Spleen (tissue), 11 donors: ENCODE results near the gene BAZ1A. TPM values are rescaled to one million over a fixed set of nuclear protein-coding genes. Genes with fewer than 3 reads are reported as not detected.
A peak's percentile ranks its signal among the peaks of the same experiment; 100 is the strongest.

Experiments
- DNase-seq: peaks from one replicate; pipeline ENCODE4 v3.0.0-alpha.2; 2020
- H3K27ac ChIP-seq, 8 donors: fragments of 200-600 bp; sonication (generic) in 7 of 8; 1 replicate in 4 of 8; 2 replicates in 4 of 8; pipeline versions ENCODE4 v1.5.0 to v1.8.0; 2016 to 2021; ENCODE audit warnings: inconsistent platforms in 4 of 8, mild to moderate bottlenecking in 4 of 8, moderate library complexity in 1 of 8
- H3K27me3 ChIP-seq, 7 donors: fragments of 200-600 bp; sonication (generic) in 6 of 7; replicated peaks in 1 of 7; 1 replicate in 4 of 7; 2 replicates in 3 of 7; pipeline versions ENCODE4 v1.5.0 to v1.8.0; 2016 to 2021; ENCODE audit warnings: inconsistent platforms in 3 of 7, mild to moderate bottlenecking in 1 of 7
- H3K36me3 ChIP-seq, 6 donors: fragments of 200-600 bp; sonication (generic) in 5 of 6; 1 replicate in 4 of 6; 2 replicates in 2 of 6; pipeline versions ENCODE4 v1.5.0 to v1.8.0; 2016 to 2021; ENCODE audit warnings: inconsistent platforms in 2 of 6
- H3K4me1 ChIP-seq, 6 donors: fragments of 200-600 bp; sonication (generic) in 5 of 6; 1 replicate in 3 of 6; 2 replicates in 3 of 6; pipeline versions ENCODE4 v1.5.0 to v1.8.0; 2016 to 2021; ENCODE audit warnings: inconsistent platforms in 3 of 6
- H3K4me3 ChIP-seq, 8 donors: fragments of 200-600 bp; sonication (generic) in 7 of 8; 1 replicate in 4 of 8; 2 replicates in 4 of 8; pipeline versions ENCODE4 v1.5.0 to v1.8.0; 2016 to 2021; ENCODE audit warnings: inconsistent platforms in 4 of 8, mild to moderate bottlenecking in 4 of 8, moderate library complexity in 2 of 8
- H3K9me3 ChIP-seq, 8 donors: fragments of 200-600 bp; sonication (generic) in 7 of 8; 1 replicate in 4 of 8; 2 replicates in 4 of 8; pipeline versions ENCODE4 v1.5.0 to v1.8.0; 2016 to 2021; ENCODE audit warnings: inconsistent platforms in 4 of 8
- CTCF ChIP-seq, 11 experiments: fragments of 200-600 bp in 7 of 11; fragments of 450-650 bp in 4 of 11; sonication (generic) in 4 of 11; IDR thresholded peaks in 8 of 11; conservative IDR thresholded peaks in 3 of 11; 1 replicate in 7 of 11; 2 replicates in 4 of 11; pipeline versions ENCODE4 v1.4.0 to v1.8.0; 2016 to 2021; ENCODE audit warnings: antibody characterized with exemption in 11 of 11, inconsistent platforms in 4 of 11, mild to moderate bottlenecking in 1 of 11
- POLR2A ChIP-seq, 3 donors: fragments of 450-650 bp; IDR thresholded peaks; one replicate each; pipeline ENCODE4 v1.5.1; 2017; ENCODE audit warnings: antibody characterized with exemption in 3 of 3, mild to moderate bottlenecking in 1 of 3
- POLR2AphosphoS5 ChIP-seq, 3 donors: sonication (generic); formaldehyde crosslinking; IDR thresholded peaks; one replicate each; pipeline ENCODE4 v1.5.1; 2017; ENCODE audit warnings: antibody characterized with exemption in 3 of 3
- WGBS, 5 donors: extraction: QIAGEN DNeasy Blood & Tissue Kit in 3 of 5; methylation state at CpG; one replicate each; pipeline versions ENCODE4 v1.1.5 to v1.1.7; 2013 to 2018; 5-methylcytosine and 5-hydroxymethylcytosine counted together
- intact Hi-C: fragments of 100-400 bp; cut with DNase I; formaldehyde crosslinking; loops from one replicate; pipeline ENCODE4 v1.15.0; 2023; ENCODE audit warnings: low total_unique reads
- polyA plus RNA-seq, 3 donors: library from polyadenylated mRNA; stranded (reverse); fragments of 200-250 nt; gene quantifications; one replicate each; pipeline ENCODE4 v1.2.1, GENCODE V29; 2013
- total RNA-seq, 7 donors: library from RNA; depleted of rRNA in 3 of 7; stranded (reverse); fragments of >200 nt in 3 of 7; fragmentation: NEBNext Ultra II Directional in 4 of 7; extraction: Animal tissue kit (Norgen Biotek cat#: 25700) in 4 of 7; gene quantifications; one replicate each; pipeline versions ENCODE4 v1.1.0 to v1.2.1, GENCODE V29; 2016 to 2021
- donor health status: healthy with polysubstance abuse.
- donor health status: DM: no; HTN: no; CAD: no; lungs with moderate emphysema.
- donor health status: DM: no; HTN: no; CAD: no.
- donor health status: Bipolar disorder and iron deficiency.
- donor health status: healthy.
- donor health status: DM: no; HTN: no; CAD: no.
- donor health status: DM: yes; HTN: yes; CAD: no.

BAZ1A gene
- total and polyA plus RNA-seq, 10 donors = 22.3 to 126 (median 64.5) TPM

- Histone ChIP-seq H3K9me3 (peaks cover 0 to 4% (median 0%) of the 10 kb centered on the region in 8 donors), H3K27me3 (no peaks in the 10 kb centered on the region), H3K36me3 (peaks cover 0 to 100% (median 77%) of the 10 kb centered on the region in 6 donors), H3K4me1 (peaks cover 0 to 12% (median 0%) of the 10 kb centered on the region in 6 donors), H3K27ac (no peak overlapping the region), H3K4me3 (no peak overlapping the region)
- no peak for TF ChIP-seq CTCF (IDR thresholded peaks at IDR 0.05 in 8 of 11, conservative IDR thresholded peaks at IDR 0.05 in 3 of 11)
- TF ChIP-seq POLR2AphosphoS5 (IDR thresholded peaks at IDR 0.05) = no peak
- TF ChIP-seq POLR2A (IDR thresholded peaks at IDR 0.05) = no peak
- no peak for DNase-seq
- 71 to 86% (median 79%) methylated on average over 1 of the region's 1 CpG for WGBS, 5 donors
- intact Hi-C loops = loop anchor here (10.0 kb wide), 1 partner anchor 50 kb away; no protein-coding TSS in a partner anchor
Observed at GRCh38 chr14:34794941-34795340, 80.2 kb downstream of the BAZ1A start.

GRCh38 chr14:34794217-34794616 lies 80.9 kb downstream of the BAZ1A start:
- no peaks in the 10 kb centered on the region for H3K27me3 ChIP-seq
- peak overlapping the region in 1 of 8 donors; percentile 44 for H3K27ac ChIP-seq
- TF ChIP-seq CTCF (IDR thresholded peaks at IDR 0.05 in 8 of 11, conservative IDR thresholded peaks at IDR 0.05 in 3 of 11) (no peak), POLR2AphosphoS5 (IDR thresholded peaks at IDR 0.05) (no peak), POLR2A (IDR thresholded peaks at IDR 0.05) (no peak)
- H3K36me3 ChIP-seq = peaks cover 0 to 100% (median 74%) of the 10 kb centered on the region in 6 donors
- intact Hi-C loops = loop anchor here (10.0 kb wide), 1 partner anchor 51 kb away; no protein-coding TSS in a partner anchor
- DNase-seq = no peak
- peaks cover 0 to 4% (median 0%) of the 10 kb centered on the region in 8 donors for H3K9me3 ChIP-seq
- H3K4me3 ChIP-seq = no peak overlapping the region
- WGBS, 5 donors = 89 to 94% (median 92%) methylated on average over 2 of the region's 2 CpGs
- peaks cover 0 to 12% (median 0%) of the 10 kb centered on the region in 6 donors for H3K4me1 ChIP-seq

GRCh38 chr14:34792598-34792997 lies 82.6 kb downstream of the BAZ1A start:
- DNase-seq = no peak
- Histone ChIP-seq H3K9me3 (no peaks in the 10 kb centered on the region), H3K27me3 (no peaks in the 10 kb centered on the region), H3K36me3 (peaks cover 0 to 100% (median 59%) of the 10 kb centered on the region in 6 donors), H3K4me1 (peaks cover 0 to 12% (median 0%) of the 10 kb centered on the region in 6 donors), H3K27ac (peak overlapping the region in 5 of 8 donors; percentile 18 to 44 (median 35)), H3K4me3 (no peak overlapping the region)
- intact Hi-C loops = loop anchor here (10.0 kb wide), 1 partner anchor 52 kb away; no protein-coding TSS in a partner anchor
- TF ChIP-seq CTCF (IDR thresholded peaks at IDR 0.05 in 8 of 11, conservative IDR thresholded peaks at IDR 0.05 in 3 of 11) (no peak), POLR2A (IDR thresholded peaks at IDR 0.05) (no peak), POLR2AphosphoS5 (IDR thresholded peaks at IDR 0.05) (no peak)
- WGBS, 5 donors = 72 to 82% (median 78%) methylated on average over 1 of the region's 1 CpG

GRCh38 chr14:34785223-34786006 lies 89.7 kb downstream of the BAZ1A start:
- Histone ChIP-seq H3K9me3 (no peaks in the 10 kb centered on the region), H3K36me3 (peaks cover 0 to 98% (median 43%) of the 10 kb centered on the region in 6 donors), H3K27ac (peak overlapping the region in 3 of 8 donors; percentile 2 to 32 (median 8)), H3K27me3 (no peaks in the 10 kb centered on the region), H3K4me3 (no peak overlapping the region), H3K4me1 (peaks cover 0 to 25% (median 15%) of the 10 kb centered on the region in 6 donors)
- 59 to 81% (median 67%) methylated on average over 3 of the region's 3 CpGs for WGBS, 5 donors
- DNase-seq = no peak
- intact Hi-C loops = no loop called here
- TF ChIP-seq POLR2AphosphoS5 (IDR thresholded peaks at IDR 0.05) = no peak
- no peak for TF ChIP-seq POLR2A (IDR thresholded peaks at IDR 0.05)
- TF ChIP-seq CTCF (IDR thresholded peaks at IDR 0.05 in 8 of 11, conservative IDR thresholded peaks at IDR 0.05 in 3 of 11) = no peak
